Globus pallidus (tissue), 1 donor: ENCODE measurements around the gene BCL3.
"Not testable (repeated sequence)": the region's sequence is repeated elsewhere in the genome, so short reads cannot be mapped to it uniquely, and the experiment has no call there.

Source experiments
- DNase-seq: peaks from one replicate; pipeline ENCODE4 v3.0.0-alpha.2; 2015; ENCODE audit warnings: low spot score

BCL3 gene, protein sequence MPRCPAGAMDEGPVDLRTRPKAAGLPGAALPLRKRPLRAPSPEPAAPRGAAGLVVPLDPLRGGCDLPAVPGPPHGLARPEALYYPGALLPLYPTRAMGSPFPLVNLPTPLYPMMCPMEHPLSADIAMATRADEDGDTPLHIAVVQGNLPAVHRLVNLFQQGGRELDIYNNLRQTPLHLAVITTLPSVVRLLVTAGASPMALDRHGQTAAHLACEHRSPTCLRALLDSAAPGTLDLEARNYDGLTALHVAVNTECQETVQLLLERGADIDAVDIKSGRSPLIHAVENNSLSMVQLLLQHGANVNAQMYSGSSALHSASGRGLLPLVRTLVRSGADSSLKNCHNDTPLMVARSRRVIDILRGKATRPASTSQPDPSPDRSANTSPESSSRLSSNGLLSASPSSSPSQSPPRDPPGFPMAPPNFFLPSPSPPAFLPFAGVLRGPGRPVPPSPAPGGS

DNA sequence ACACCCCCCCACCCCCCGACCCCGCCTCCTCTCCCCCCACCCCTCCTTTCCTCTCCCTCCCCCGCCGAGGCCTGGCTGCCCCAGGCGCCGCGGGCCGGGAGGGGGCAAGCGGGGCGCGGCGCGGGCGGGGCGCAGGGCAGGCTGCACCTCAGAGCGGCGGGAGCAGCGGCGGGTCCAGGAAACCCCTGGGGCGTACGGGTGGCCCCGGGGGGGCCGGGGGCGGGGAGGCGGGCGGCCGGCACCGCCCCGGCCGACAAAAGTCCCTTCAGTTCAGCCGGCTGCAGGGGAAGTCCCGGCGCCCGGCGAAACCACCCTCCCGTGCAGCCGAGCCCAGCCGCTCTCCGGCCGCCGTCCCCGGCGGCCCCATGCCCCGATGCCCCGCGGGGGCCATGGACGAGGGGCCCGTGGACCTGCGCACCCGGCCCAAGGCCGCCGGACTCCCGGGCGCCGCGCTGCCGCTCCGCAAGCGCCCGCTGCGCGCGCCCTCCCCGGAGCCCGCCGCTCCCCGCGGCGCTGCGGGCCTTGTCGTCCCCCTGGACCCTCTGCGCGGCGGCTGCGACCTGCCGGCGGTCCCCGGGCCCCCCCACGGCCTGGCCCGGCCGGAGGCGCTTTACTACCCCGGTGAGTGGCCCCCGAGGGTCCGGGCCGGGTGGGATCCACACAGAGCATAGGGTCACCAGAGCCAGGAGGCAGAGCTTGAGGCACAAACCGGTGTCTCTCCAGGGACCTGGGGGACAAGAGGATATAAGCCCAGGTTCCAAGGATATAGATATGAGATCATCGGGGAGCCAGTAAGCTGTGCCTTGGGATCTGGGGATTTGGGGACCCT lies at the start of gene BCL3:
Gene BCL3, plus strand, starts transcription at position 283 of the 829 bp plus-strand sequence. Its CDS starts 83 bp downstream, at position 366.
- no peak for DNase-seq

DNA sequence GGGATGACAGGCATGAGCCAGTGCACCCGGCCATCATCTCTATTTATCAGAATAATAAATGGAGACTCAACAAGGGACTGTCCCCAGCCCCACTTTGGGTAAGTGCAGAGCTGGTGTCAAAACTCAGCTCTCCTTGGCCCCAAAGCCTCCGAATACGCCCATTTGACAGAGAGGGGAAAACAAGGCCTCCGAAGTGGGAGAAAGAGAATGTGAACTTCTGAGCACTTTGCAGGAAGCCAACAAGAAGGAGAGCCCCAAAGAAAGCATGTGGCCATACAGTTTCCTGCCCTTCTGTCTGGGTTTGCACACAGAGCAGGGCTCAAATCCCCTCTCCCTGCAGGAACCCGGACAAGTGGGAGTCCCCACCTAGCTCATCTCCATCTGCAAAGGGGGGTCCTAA lies 48.0 kb upstream of the BCL3 start:
- DNase-seq: no peak

DNA sequence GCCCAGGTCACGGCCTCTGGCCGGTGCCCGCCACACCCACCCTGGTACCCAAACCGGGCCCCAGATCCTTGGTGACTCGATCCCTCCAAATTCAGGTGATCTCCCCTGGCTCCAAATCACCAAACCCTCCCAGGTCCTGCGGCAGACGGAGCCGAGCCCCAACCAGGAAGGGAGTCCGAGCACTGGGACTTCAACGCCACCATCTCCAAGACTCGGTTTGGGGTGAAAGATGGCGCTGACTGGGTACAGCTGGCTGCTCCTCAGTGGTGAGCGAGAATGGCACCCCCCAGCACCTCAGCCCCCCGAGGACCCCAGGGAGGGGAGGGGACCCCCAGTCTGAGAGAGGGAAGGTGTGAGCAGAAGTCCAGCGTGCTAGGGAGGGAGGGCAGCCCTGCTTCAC lies 47.3 kb upstream of the BCL3 start:
- DNase-seq: no peak

DNA sequence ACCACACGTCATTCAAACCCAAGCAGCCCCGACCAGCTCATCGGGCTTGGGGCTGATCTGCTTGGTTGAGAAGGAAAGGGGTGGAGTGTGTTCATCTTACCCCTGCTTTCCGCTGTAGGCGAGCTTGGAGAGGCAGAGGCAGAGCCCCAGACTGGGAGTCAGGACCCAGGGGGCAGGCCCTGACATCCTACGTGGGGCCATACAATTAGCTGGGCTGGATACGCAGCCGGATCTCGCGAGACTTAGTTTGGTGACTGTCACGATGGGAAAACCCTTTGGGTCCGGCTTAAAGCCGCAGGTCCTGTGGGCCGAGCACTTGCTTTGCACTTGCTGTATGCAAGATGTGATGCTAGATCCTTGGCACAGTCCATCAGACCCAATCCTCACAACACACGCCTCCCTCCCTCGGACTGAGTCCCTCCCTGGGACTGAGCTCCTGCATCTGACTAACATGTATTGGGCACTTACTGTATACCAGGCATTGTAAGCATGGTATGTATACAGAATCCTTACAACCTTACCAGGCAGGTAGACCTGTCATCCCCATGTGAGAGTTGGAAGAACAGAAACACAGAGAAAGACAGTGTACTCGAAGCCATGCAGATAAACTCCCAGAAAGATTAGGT lies 45.8 kb upstream of the BCL3 start:
- DNase-seq: no peak

DNA sequence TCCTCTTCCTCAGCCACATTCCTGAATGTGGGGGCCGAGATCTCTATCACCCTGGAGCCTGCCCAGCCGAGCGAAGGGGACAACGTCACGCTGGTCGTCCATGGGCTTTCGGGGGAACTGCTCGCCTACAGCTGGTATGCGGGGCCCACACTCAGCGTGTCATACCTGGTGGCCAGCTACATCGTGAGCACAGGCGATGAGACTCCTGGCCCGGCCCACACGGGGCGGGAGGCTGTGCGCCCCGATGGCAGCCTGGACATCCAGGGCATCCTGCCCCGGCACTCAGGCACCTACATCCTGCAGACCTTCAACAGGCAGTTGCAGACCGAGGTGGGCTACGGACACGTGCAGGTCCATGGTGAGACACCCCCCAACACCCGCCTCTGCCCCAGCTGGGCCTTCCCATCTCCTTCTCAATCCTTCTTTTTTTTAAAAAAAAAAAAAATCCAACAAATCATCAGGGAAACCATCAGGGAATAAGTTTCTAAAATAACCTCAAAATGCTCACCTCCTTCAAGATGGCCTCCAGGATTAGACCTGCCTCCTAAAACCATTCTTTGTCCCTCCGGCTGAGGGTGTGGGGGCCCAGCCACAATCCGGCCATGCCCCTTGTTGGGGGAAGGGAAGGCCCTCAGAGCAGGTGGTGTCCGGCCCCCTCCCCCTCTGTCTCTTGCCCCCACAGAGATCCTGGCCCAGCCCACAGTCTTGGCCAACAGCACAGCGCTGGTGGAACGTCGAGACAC lies 45.0 kb upstream of the BCL3 start:
- DNase-seq: no peak

DNA sequence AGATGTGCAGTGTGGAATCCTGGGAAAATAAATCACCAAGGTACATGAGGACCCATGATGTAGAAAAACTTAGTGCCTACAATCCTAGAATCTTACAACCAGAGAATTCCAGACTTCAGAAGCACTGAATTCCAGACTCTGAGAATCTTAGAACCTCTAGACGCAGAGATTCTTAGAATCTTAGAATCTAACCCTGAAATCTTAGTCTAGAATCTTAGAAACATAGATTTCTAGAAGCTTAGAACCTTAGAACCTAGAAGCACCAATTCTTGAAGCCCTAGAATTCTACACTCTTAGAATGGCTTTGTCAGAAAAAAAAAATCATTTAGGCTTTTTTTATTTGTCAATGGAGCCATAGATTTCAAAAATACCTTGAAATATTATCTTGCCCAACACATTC lies 43.5 kb upstream of the BCL3 start:
- DNase-seq: no peak

DNA sequence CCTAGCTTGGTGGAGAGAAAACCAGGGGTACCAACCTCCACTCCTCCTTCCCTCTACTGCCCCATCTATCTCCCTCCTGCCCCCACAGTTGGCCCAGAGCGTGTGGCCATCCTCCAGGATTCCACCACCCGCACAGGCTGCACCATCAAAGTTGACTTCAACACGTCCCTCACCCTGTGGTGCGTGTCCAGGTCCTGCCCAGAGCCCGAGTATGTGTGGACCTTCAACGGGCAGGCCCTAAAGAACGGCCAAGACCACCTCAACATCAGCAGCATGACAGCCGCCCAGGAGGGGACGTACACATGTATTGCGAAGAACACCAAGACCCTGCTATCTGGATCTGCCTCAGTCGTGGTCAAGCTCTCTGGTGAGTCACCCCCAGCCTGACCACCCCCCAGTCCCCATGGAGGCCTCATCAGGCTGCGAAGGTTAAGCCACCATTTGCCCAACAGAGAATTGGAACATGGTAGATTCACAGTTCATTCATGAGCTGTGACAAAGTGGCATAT lies 43.0 kb upstream of the BCL3 start:
- no peak for DNase-seq

DNA sequence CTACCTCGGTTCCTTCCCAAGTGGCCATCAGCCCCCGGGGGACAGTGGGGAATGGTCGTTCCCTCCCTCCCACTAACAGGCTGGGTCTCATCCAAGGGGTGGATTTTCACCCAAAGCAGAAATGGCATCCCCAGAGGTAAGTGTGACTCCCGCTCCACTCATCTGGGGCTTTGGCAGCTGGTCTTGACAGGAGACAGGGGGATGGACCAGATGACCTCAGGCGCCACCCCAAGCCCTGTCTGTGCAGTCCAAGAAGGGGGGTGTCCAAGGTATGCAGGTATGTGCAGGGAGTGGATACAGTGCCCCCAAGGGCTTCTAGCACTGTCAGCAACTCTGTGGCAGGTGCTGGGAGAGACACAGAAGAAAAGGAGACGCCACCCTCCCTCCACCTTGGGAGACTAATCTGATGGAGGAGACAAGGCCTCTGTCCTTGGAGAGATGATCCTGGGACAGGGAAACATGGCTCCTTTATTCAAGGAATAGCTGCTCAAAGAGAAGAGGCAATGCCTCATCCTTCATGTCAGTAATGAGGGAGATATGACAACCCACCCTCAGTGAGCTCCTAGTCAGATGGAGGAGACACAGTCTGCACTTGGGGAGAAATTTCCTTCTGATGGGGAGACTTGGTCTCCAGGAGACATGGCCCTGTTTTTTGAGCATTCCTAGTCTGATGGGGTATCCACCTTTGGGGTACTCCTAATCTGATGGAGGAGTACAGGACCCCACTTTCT lies 41.8 kb upstream of the BCL3 start:
- DNase-seq: no peak

DNA sequence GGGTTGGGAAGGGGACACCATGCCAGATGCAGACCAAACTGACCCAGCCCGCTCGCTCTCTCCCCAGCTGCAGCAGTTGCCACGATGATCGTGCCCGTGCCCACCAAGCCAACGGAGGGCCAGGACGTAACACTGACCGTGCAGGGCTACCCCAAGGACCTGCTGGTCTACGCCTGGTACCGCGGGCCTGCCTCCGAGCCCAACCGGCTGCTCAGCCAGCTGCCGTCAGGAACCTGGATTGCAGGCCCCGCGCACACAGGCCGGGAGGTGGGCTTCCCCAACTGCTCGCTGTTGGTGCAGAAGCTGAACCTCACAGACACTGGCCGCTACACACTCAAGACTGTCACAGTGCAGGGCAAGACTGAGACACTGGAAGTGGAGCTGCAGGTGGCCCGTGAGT lies 40.7 kb upstream of the BCL3 start:
- DNase-seq: no peak

DNA sequence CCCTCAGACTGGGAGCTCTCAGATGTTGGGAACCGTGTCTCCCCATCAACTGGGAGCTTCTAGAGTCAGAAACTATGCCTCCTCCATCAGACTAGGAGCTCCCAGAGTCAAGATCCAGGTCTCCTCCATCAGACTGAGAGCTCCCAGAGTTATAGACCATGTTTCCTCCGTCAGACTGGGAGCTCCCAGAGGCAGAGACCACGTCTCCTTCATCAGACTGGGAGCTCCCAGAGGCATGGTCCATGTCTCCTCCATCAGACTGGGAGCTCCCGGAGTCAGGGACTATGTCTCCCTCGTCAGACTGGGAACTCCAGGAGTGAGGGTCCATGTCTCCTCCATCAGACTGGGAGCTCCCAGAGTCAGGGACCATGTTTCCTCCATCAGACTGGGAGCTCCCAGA lies 39.6 kb upstream of the BCL3 start:
- DNase-seq: no peak

DNA sequence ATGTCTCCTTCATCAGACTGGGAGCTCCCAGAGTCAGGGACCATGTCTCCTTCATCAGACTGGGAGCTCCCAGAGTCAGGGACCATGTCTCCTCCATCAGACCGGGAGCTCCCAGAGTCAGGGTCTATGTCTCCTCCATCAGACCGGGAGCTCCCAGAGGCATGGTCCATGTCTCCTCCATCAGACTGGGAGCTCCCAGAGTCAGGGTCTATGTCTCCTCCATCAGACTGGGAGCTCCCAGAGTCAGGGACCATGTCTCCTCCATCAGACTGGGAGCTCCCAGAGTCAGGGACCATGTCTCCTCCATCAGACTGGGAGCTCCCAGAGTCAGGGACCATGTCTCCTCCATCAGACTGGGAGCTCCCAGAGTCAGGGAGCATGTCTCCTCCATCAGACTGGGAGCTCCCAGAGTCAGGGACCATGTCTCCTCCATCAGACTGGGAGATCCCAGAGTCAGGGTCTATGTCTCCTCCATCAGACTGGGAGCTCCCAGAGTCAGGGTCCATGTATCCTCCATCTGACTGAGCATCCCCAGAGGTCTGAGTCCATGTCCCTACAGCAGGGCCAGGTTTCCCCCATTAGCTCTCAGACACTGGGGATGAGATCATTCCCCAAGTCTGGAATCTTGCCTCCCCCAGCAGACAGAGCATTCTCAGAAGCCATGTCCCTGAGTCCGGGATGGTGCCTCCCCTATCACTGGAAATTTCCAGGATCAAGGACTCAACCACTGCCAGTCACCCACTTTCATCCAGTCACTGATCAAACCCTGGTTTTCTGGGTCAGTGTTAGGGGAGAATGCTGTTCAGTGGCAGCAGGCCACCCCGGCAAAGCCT lies 38.9 kb upstream of the BCL3 start:
- DNase-seq: not testable (repeated sequence)

DNA sequence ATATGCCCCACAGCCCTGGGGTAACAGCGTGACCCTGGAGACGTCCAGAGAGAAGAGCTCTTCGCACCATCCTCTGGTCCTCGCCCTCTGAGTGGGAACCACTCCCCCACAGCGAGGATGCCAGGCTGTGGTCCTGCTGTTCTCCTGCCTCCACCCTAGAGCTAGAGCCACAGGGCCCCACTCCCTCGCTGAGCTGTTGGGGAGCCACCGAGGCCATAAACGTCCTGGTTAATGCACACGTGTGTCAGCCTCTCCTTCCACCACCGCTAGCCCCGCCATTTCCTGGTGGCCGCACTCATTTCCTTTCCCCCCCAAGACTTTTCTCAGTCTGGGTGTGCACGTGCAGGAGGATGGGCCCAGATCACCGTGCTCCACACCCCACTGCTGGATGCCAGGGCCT lies 38.0 kb upstream of the BCL3 start:
- no peak for DNase-seq

DNA sequence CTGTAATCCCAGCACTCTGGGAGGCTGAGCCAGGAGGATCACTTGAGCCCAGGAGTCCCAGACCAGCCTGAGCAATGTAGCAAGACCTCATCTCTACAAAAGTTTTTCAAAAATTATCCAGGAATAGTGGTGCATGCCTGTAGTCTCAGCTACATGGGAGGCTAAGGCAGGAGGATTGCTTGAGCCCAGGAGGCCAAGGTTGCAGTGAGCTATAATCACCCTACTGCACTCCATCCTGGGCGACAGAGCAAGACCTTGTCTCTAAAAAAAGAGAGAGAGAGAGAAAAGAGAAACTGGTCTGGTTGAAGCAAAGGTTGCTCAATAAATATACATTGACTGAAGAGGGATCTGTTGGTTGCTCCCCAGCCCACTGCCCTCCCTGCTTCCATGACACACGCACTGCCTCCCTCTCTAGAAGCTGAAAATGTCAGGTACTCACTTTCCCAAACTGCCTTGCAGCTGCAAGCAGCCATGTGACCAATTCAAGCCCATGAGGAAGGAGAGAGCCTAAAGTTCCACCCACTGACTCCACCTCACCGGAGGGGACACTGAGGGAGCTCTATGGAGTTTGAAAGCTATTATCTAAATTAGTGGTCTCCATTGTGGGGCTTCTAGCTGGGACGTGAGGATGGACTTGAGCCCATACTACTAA lies 35.5 kb upstream of the BCL3 start:
- DNase-seq: no peak

DNA sequence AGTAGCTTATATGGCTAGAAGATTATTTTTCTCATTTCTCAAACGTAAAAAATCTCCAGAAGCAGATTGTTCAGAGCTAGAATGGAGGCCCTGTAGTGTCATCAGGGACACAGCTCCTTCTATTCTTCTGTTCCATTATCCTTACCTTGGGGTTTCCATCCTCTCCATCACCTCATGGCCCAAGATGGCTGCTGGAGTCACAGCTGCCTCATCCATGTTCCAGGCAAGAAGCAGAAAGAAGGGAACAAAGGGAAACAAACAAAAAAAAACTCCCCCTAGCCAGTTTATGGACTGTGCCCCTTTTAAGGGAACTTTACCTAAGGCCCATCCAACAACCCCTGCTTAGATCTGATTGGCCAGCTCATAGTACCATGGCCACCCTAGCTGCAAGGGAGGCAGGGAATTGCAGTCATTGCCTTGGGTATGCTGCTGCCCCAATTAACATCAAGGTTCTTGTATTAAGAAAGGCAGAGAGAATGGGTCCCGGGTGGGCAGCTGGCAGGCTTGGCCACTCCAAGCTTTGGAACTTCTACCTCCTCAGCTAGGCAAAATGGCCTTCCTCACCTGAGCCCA lies 33.8 kb upstream of the BCL3 start:
- no peak for DNase-seq

DNA sequence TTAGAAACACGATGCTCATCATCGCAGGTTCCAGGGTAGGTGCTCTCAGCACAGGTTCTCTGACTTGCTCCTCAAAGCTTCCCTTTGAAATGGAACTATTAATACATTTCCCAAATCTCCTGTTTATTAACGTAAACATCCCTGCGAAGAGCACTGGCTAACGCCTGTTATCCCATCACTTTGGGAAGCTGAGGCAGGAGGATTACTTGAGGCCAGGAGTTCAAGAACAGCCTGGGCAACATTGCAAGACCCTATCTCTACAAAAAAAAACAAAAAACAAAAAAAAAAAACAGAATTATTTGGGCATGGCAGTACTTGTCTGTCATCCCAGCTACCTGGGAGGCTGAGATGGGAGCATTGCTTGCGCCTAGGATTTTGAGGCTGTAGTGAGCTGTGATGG lies 30.9 kb upstream of the BCL3 start:
- no peak for DNase-seq

DNA sequence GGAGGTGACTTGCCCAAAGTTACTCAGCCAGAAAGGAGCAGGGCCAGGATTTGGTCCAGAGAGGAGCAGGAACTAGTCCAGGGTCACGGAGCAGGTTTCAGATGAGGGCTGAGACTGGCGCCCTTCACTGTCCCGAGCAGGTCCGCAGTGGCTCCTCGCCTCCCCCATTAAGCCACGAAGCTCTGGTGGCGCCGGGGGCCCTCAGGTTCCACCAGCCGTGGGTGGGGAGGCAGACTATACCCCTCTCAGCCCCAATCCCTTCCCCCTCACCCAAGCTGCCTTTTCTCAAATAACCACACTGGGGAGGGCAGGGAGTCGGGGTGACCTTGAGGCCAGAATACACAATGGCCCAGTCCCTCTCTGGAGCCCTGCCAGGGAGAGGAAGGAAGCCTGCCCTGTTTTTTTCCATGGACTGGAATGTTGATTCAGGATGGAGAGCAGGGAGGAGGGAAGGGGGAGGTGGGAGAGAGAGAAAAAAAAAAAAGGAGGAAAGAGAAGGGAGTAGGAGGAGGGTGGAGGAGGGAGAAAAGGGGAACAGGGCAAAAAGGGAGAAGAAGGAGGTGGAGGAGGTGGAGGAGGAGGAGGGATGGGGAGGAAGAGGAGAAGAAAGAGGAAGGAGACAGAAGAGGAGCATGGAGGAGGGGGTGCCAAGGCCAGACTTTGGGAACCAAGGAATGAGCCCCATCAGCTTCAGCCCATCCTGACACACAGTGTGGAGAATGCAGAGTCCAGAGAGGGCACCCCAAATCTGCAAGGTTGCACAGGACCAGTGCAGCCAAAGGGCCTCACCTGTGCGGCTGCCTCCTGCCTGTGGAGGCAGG lies 29.9 kb upstream of the BCL3 start:
- DNase-seq: peak; percentile 27

DNA sequence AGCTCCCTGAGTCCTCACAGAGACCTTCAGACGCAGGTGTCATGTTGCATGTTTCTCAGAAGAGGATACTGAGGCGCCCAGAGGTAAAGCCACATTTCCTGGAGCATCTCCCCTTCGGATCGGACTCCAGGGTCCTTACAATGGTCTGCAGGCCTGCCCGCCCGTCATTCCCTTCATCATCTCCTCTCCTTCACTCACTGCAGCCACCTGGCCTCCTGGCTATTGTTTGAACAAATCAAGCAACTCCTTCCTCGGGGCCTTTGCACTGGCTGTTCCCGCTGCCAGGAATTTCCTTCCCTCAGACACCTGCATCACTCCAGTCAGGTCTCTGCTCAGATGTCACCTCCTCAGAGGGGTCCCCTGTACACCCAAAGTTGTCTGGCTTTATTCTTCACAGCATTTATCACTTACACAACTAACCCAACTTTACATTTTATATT lies 29.2 kb upstream of the BCL3 start:
- DNase-seq: no peak

DNA sequence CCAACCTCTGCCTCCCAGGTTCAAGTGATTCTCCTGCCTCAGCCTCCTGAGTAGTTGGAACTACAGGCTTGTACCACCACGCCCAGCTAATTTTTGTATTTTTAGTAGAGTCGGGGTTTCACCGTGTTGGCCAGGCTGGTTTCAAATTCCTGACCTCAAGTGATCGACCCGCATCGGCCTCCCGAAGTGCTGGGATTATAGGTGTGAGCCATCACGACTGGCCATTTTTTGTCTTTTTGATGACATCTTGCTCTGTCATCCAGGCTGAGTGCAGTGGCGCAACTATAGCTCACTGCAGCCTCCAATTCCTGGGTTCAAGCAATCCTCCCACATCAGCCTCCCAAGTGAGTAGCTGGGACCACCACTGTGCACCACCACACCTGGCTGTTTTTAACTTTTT lies 28.1 kb upstream of the BCL3 start:
- not testable (repeated sequence) for DNase-seq
